A549 treated with GW870086 at 1 μM for 4 hours (cell line): ENCODE data around the gene SGCA. TPM values are rescaled to one million over a fixed set of nuclear protein-coding genes. Genes with fewer than 3 reads are reported as not detected.

Source experiments
- total RNA-seq: library from RNA; stranded (reverse); fragments of 200-300 nt; extraction: Qiagen RNA extraction; gene quantifications from 5 replicates; pipeline ENCODE4 v1.2.3, GENCODE V29; 2022; ENCODE audit warnings: low read depth

The SGCA gene
- 1.3 to 1.9 TPM (median 1.7 TPM) in 5 replicates for total RNA-seq

GRCh38 chr17:50165867-50166517 lies at the start of gene SGCA:
TSS of gene SGCA (plus strand) at chr17:50166005. CDS start at chr17:50166041, 36 bp downstream.

DNA sequence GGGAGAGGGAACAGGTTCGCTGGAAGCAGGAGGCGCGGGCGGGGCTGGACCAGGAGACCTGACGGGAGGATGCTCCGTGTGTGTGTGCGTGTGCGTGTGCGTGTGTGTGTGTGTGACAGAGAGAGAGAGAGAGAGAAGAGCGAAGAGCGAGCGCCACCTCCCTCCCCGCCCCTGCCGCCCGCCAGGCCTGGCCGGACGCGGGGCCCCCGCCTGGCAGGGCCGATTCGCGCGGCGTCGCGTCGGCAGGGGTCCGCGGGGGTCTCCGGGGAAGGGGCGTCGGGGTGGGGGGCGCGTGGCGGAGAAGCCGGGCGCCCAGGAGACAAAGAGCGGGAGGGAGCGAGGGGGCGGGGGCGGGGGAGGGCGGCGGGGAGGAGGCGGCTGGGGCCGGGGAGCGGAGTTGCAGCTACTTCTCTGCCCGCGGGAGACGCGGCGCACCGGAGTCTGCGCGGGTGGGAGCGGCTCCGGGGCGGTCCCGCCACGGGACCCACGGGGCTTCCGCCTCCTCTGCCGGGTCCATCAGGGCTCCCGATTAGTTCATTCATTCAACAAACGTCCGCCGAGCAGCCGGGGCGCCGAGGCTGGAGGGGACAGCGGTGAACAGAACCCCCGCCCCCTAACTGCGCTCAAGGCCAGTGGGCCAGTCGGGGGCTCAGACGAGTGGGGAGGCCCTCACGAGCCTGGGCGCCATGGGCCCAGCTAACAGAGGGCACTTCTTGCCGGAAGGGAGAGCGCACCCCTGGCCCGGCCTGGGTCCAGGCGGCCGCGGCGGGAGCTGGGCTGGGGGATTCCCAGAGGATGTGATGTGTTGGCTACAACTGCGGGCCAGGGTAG lies 35.9 kb upstream of the SGCA start, which contains the start of gene SAMD14:
SAMD14 (minus strand) TSS at position 433 of the 831 bp plus-strand sequence. CDS start 5,201 bp downstream, outside the sequence.

GRCh38 chr17:50150354-50151040 lies 15.3 kb upstream of the SGCA start, which contains the start of gene PPP1R9B:
TSS of gene PPP1R9B (minus strand) at chr17:50150677. CDS start at chr17:50150513, 164 bp downstream.

DNA sequence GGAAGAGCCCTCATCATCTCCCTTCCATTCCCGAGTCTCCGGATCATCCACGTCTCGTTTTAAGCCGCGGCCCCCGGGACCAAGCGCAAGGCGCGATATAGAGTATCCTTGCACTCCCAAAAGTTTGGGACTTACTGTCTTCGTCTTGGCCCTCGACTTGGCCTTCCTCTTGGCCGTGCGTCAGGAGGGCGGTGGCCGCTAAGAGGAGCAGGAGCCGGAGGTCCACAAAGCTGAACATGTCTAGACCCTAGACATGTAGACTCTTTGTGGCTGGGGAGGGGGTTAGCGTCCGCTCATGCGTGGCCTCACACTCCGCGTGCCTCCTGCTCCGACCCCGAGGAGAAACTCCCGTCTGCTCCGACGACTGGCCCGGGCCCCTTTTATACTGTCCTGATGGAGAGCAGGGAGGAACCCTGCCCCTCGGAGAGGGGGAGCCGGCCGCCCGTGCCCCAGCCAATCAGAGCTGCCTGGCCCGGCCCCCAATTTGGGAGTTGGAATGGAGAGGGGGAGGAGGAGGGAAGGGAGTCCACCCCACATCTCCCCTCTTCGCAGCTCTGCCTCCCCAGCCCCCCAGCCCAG lies 35.6 kb downstream of the SGCA start, which contains the start of gene COL1A1:
COL1A1 (minus strand) TSS at position 356 of the 579 bp plus-strand sequence; CDS start at position 238, 118 bp downstream.

Other genes starting within 250 kb of the SGCA start
- gene DLX4, start 196.8 kb upstream of the SGCA start, total RNA-seq = 1.7 to 2.3 TPM (median 2.3 TPM) in 5 replicates
- gene DLX3, start 170.8 kb upstream of the SGCA start, total RNA-seq = 0.05 to 0.10 TPM (median 0.07 TPM) in 4 of 5 replicates, not detected in the other
- 402 to 477 TPM (median 461 TPM) in 5 replicates for gene ITGA3, start 109.9 kb upstream of the SGCA start, total RNA-seq
- gene PDK2, start 70.7 kb upstream of the SGCA start, total RNA-seq = 10.4 to 19.1 TPM (median 16.7 TPM) in 5 replicates
- gene SAMD14, start 35.8 kb upstream of the SGCA start, total RNA-seq = 0.23 to 0.68 TPM (median 0.32 TPM) in 5 replicates
- 39.3 to 55.0 TPM (median 50.7 TPM) in 5 replicates for gene PPP1R9B, start 15.3 kb upstream of the SGCA start, total RNA-seq
- 6.1 to 9.5 TPM (median 7.9 TPM) in 5 replicates for gene COL1A1, start 35.6 kb downstream of the SGCA start, total RNA-seq
- 18.0 to 31.0 TPM (median 24.0 TPM) in 5 replicates for gene TMEM92, start 108.5 kb downstream of the SGCA start, total RNA-seq
- gene XYLT2, start 180.1 kb downstream of the SGCA start, total RNA-seq = 18.1 to 24.4 TPM (median 22.6 TPM) in 5 replicates
- 135 to 155 TPM (median 143 TPM) in 5 replicates for gene MRPL27, start 207.2 kb downstream of the SGCA start, total RNA-seq
- gene EME1, start 207.2 kb downstream of the SGCA start, total RNA-seq = 12.7 to 15.9 TPM (median 14.4 TPM) in 5 replicates
- gene LRRC59, start 231.5 kb downstream of the SGCA start, total RNA-seq = 235 to 249 TPM (median 243 TPM) in 5 replicates